Activated T-cell treated with anti-CD3 and anti-CD28 coated beads for 48 hours (primary cell): ENCODE data around the gene SGCA.
A peak's percentile ranks its signal among the peaks of the same experiment; 100 is the strongest.

ENCODE experiments used
- DNase-seq: peaks from one replicate; pipeline ENCODE4 v3.0.0-alpha.2; 2020; ENCODE audit warnings: low read depth

SGCA gene

GRCh38 chr17:50167371-50167770, 1.6 kb downstream of the SGCA start:
- DNase-seq, result no peak

GRCh38 chr17:50168319-50168718, 2.5 kb downstream of the SGCA start:
- no peak for DNase-seq

GRCh38 chr17:50169121-50169764, 3.4 kb downstream of the SGCA start:
- no peak for DNase-seq

GRCh38 chr17:50169881-50170459, 4.2 kb downstream of the SGCA start:
- DNase-seq, result no peak

GRCh38 chr17:50170662-50171370, 5.0 kb downstream of the SGCA start:
- no peak for DNase-seq

GRCh38 chr17:50171371-50172071, 5.7 kb downstream of the SGCA start:
- no peak for DNase-seq

GRCh38 chr17:50172130-50172529, 6.3 kb downstream of the SGCA start:
- DNase-seq, result no peak

GRCh38 chr17:50172936-50173334, 7.1 kb downstream of the SGCA start:
- DNase-seq, result no peak

- no peak for DNase-seq
Measured at GRCh38 chr17:50173335-50173941, 7.6 kb downstream of the SGCA start.

GRCh38 chr17:50174444-50174843, 8.6 kb downstream of the SGCA start:
- no peak for DNase-seq

GRCh38 chr17:50175035-50175807, 9.4 kb downstream of the SGCA start:
- DNase-seq, result no peak

- no peak for DNase-seq
Measured at GRCh38 chr17:50176559-50177357, 11.0 kb downstream of the SGCA start.

GRCh38 chr17:50177476-50177875, 11.7 kb downstream of the SGCA start:
- no peak for DNase-seq

- peak; percentile 30 for DNase-seq
Measured at GRCh38 chr17:50177983-50178834, 12.4 kb downstream of the SGCA start.

GRCh38 chr17:50180111-50180510, 14.3 kb downstream of the SGCA start:
- no peak for DNase-seq

GRCh38 chr17:50180620-50181019, 14.8 kb downstream of the SGCA start:
- DNase-seq, result no peak

GRCh38 chr17:50181144-50181543, 15.3 kb downstream of the SGCA start:
- DNase-seq, result no peak

- no peak for DNase-seq
Measured at GRCh38 chr17:50181591-50182560, 16.1 kb downstream of the SGCA start.
